Measurements from ENCODE around the gene EPG5. TPM values are rescaled to one million over a fixed set of nuclear protein-coding genes. Genes with fewer than 3 reads are reported as not detected.

The EPG5 gene
- total and polyA plus RNA-seq, 2 of the 4 experiments (the other 2 are of a cell fraction) = 37.3 to 114 TPM

GRCh38 chr18:45821711-45822110 lies 145.4 kb downstream of the EPG5 start:
- dilution Hi-C loops (cut with HindIII; ENCODE audit: low sequenced_read_pairs, unreplicated experiment) = no loop called here
- DNase-seq (no peak), ATAC-seq (ENCODE audit: low read depth) (no peak)
- Histone ChIP-seq H4K5ac (ENCODE audit: low read depth, low read length) (no peak overlapping the region), H3K56ac (ENCODE audit: extremely low read depth, insufficient read depth, low read length) (no peak overlapping the region), H2BK20ac (ENCODE audit: low read depth, low read length) (no peak overlapping the region), H3K27ac (ENCODE audit: insufficient read depth, low read length) (no peak overlapping the region), H3K9me1 (ENCODE audit: insufficient read depth, low read length) (peaks cover 16% of the 10 kb centered on the region), H2BK15ac (ENCODE audit: low read depth, low read length) (no peak overlapping the region), H3K14ac (replicated peaks; ENCODE audit: low read depth, low read length) (no peak overlapping the region), H2AFZ (replicated peaks; ENCODE audit: low read length, poor library complexity) (no peak overlapping the region), H3K36me3 (ENCODE audit: control insufficient read depth, insufficient read depth, low read length) (no peaks in the 10 kb centered on the region), H3K23ac (ENCODE audit: low read depth, low read length) (no peak overlapping the region), H3K4me3 (ENCODE audit: insufficient read depth, low read depth, low read length) (no peak overlapping the region), H3K4me1 (ENCODE audit: control insufficient read depth, insufficient read depth, low read length) (no peaks in the 10 kb centered on the region; the same call in 1 of the 2 replicates), H3K9me3 (ENCODE audit: control insufficient read depth, insufficient read depth, low read length) (no peaks in the 10 kb centered on the region), H4K91ac (ENCODE audit: insufficient read depth, low read depth, low read length) (no peak overlapping the region), H2BK5ac (ENCODE audit: low read depth, low read length, poor library complexity, severe bottlenecking) (no peak overlapping the region), H3K9ac (ENCODE audit: low read depth, low read length) (no peak overlapping the region), H4K8ac (ENCODE audit: low read depth in 2 of 2, low read length in 2 of 2) (no peak overlapping the region), H4K20me1 (ENCODE audit: insufficient read depth, low read length) (no peaks in the 10 kb centered on the region), H3K4me2 (ENCODE audit: low read depth, low read length) (no peak overlapping the region), H3K4ac (ENCODE audit: low read depth, low read length) (no peak overlapping the region), H3K79me1 (ENCODE audit: low read depth in 1 of 2, low read length in 2 of 2) (peaks cover 0 to 9% of the 10 kb centered on the region in 2 experiments; a peak in 2 of 4 replicates), H2AK5ac (ENCODE audit: low read depth, low read length) (no peak overlapping the region), H3K27me3 (ENCODE audit: control insufficient read depth, insufficient read depth, low read length) (no peaks in the 10 kb centered on the region), H2BK120ac (ENCODE audit: low read depth, low read length) (no peak overlapping the region), H3K18ac (ENCODE audit: low read depth, low read length) (no peak overlapping the region), H2AK9ac (replicated peaks; ENCODE audit: low read depth, low read length, poor library complexity) (no peak overlapping the region)
- TF ChIP-seq NFE2L2 (IDR thresholded peaks at IDR 0.05; ENCODE audit: low read depth, low read length) (no peak), SMC3 (IDR thresholded peaks at IDR 0.05; ENCODE audit: low read depth, low read length) (no peak), CHD1 (IDR thresholded peaks at IDR 0.05; ENCODE audit: low read depth, low read length) (no peak), CTCF (conservative IDR thresholded peaks at IDR 0.05; ENCODE audit: low read depth, low read length) (no peak), ELK1 (IDR thresholded peaks at IDR 0.05; ENCODE audit: borderline replicate concordance, low read depth, low read length) (no peak), CEBPB (IDR thresholded peaks at IDR 0.05; ENCODE audit: low read depth, low read length) (no peak), RCOR1 (IDR thresholded peaks at IDR 0.05; ENCODE audit: insufficient replicate concordance, low read length) (no peak), BHLHE40 (IDR thresholded peaks at IDR 0.05; ENCODE audit: low read depth, low read length) (no peak), USF2 (IDR thresholded peaks at IDR 0.05; ENCODE audit: low read depth, low read length) (no peak), POLR2A (IDR thresholded peaks at IDR 0.05; ENCODE audit: low read depth, low read length) (no peak), RFX5 (IDR thresholded peaks at IDR 0.05; ENCODE audit: low read depth, low read length) (no peak), FOS (IDR thresholded peaks at IDR 0.05; ENCODE audit: low read depth, low read length) (no peak), RAD21 (IDR thresholded peaks at IDR 0.05; ENCODE audit: low read length) (no peak), MAZ (IDR thresholded peaks at IDR 0.05; ENCODE audit: borderline replicate concordance, low read depth, low read length) (no peak), MAFK (IDR thresholded peaks at IDR 0.05; ENCODE audit: low read depth, low read length) (no peak), MXI1 (IDR thresholded peaks at IDR 0.05; ENCODE audit: borderline replicate concordance, low read depth, low read length) (no peak)
- intact Hi-C loops (cut with micrococcal nuclease) = no loop called here
- WGBS, 2 experiments (ENCODE audit: extremely low coverage in 2 of 2, insufficient read length in 1 of 2) = no CpG with 5 or more reads among the region's 1 CpG
- in situ Hi-C loops (cut with MboI; ENCODE audit: low sequenced_read_pairs) = no loop called here
- CTCF ChIA-PET = no interaction called here
- BruUV-seq (replicated peaks) = no TSS peak
- POLR2A ChIA-PET (ENCODE audit: unreplicated experiment) = no interaction called here

All from IMR-90 (cell line).